ENCODE measurements around the gene PTPRN2.
"Not testable (repeated sequence)": the region's sequence is repeated elsewhere in the genome, so short reads cannot be mapped to it uniquely, and the experiment has no call there.

PTPRN2 gene

GRCh38 chr7:158406801-158407200 lies 180.8 kb downstream of the PTPRN2 start:
- Mint-ChIP-seq H3K9me3 (peaks cover 4% of the 10 kb centered on the region), H3K27me3 (no peaks in the 10 kb centered on the region), H3K36me3 (no peaks in the 10 kb centered on the region), H3K4me3 (no peak overlapping the region), H3K4me1 (no peaks in the 10 kb centered on the region), H3K27ac (no peak overlapping the region)
- CTCF ChIA-PET, result no interaction called here
- DNase-seq, result no peak

GRCh38 chr7:158406364-158406763 lies 181.3 kb downstream of the PTPRN2 start:
- CTCF ChIA-PET, result no interaction called here
- Mint-ChIP-seq H3K27ac (no peak overlapping the region), H3K4me3 (no peak overlapping the region), H3K9me3 (peaks cover 4% of the 10 kb centered on the region), H3K27me3 (no peaks in the 10 kb centered on the region), H3K36me3 (no peaks in the 10 kb centered on the region), H3K4me1 (no peaks in the 10 kb centered on the region)
- DNase-seq, result no peak

- H3K4me3 Mint-ChIP-seq, H3K4me1 Mint-ChIP-seq, DNase-seq, H3K36me3 Mint-ChIP-seq, H3K9me3 Mint-ChIP-seq, H3K27me3 Mint-ChIP-seq, H3K27ac Mint-ChIP-seq, CTCF ChIA-PET: not testable (repeated sequence)
Measured at GRCh38 chr7:158405771-158406170, 181.9 kb downstream of the PTPRN2 start.

- no peaks in the 10 kb centered on the region for H3K4me1 Mint-ChIP-seq
- H3K27ac Mint-ChIP-seq, result no peak overlapping the region
- CTCF ChIA-PET, result no interaction called here
- peaks cover 4% of the 10 kb centered on the region for H3K9me3 Mint-ChIP-seq
- DNase-seq, result no peak
- H3K4me3 Mint-ChIP-seq, result no peak overlapping the region
- H3K36me3 Mint-ChIP-seq, result no peaks in the 10 kb centered on the region
- no peaks in the 10 kb centered on the region for H3K27me3 Mint-ChIP-seq
Measured at GRCh38 chr7:158405324-158405723, 182.3 kb downstream of the PTPRN2 start.

GRCh38 chr7:158404031-158404761 lies 183.4 kb downstream of the PTPRN2 start:
- Mint-ChIP-seq H3K27me3 (no peaks in the 10 kb centered on the region), H3K4me1 (no peaks in the 10 kb centered on the region), H3K4me3 (no peak overlapping the region), H3K36me3 (no peaks in the 10 kb centered on the region), H3K27ac (no peak overlapping the region), H3K9me3 (peaks cover 5% of the 10 kb centered on the region)
- no peak for DNase-seq
- CTCF ChIA-PET, result no interaction called here

- Mint-ChIP-seq H3K36me3 (no peaks in the 10 kb centered on the region), H3K27ac (no peak overlapping the region), H3K4me1 (no peaks in the 10 kb centered on the region), H3K9me3 (peaks cover 12% of the 10 kb centered on the region), H3K27me3 (no peaks in the 10 kb centered on the region), H3K4me3 (no peak overlapping the region)
- CTCF ChIA-PET, result no interaction called here
- DNase-seq, result no peak
Measured at GRCh38 chr7:158403013-158403821, 184.4 kb downstream of the PTPRN2 start.

GRCh38 chr7:158402471-158402870 lies 185.2 kb downstream of the PTPRN2 start:
- CTCF ChIA-PET, result no interaction called here
- DNase-seq, result no peak
- Mint-ChIP-seq H3K27me3 (no peaks in the 10 kb centered on the region), H3K36me3 (no peaks in the 10 kb centered on the region), H3K4me1 (no peaks in the 10 kb centered on the region), H3K27ac (no peak overlapping the region), H3K4me3 (no peak overlapping the region), H3K9me3 (peaks cover 14% of the 10 kb centered on the region)

GRCh38 chr7:158401826-158402225 lies 185.8 kb downstream of the PTPRN2 start:
- H3K36me3 Mint-ChIP-seq, result no peaks in the 10 kb centered on the region
- no peak overlapping the region for H3K27ac Mint-ChIP-seq
- CTCF ChIA-PET, result no interaction called here
- H3K4me1 Mint-ChIP-seq, result no peaks in the 10 kb centered on the region
- peaks cover 14% of the 10 kb centered on the region for H3K9me3 Mint-ChIP-seq
- DNase-seq, result no peak
- H3K4me3 Mint-ChIP-seq, result no peak overlapping the region
- H3K27me3 Mint-ChIP-seq, result no peaks in the 10 kb centered on the region

- CTCF ChIA-PET, result no interaction called here
- no peak for DNase-seq
- Mint-ChIP-seq H3K27ac (no peak overlapping the region), H3K4me3 (no peak overlapping the region), H3K27me3 (no peaks in the 10 kb centered on the region), H3K4me1 (no peaks in the 10 kb centered on the region), H3K9me3 (peaks cover 10% of the 10 kb centered on the region), H3K36me3 (no peaks in the 10 kb centered on the region)
Measured at GRCh38 chr7:158401295-158401694, 186.3 kb downstream of the PTPRN2 start.

GRCh38 chr7:158400601-158401225 lies 186.9 kb downstream of the PTPRN2 start:
- Mint-ChIP-seq H3K4me1 (no peaks in the 10 kb centered on the region), H3K4me3 (no peak overlapping the region), H3K9me3 (peaks cover 10% of the 10 kb centered on the region), H3K27ac (no peak overlapping the region), H3K36me3 (no peaks in the 10 kb centered on the region), H3K27me3 (no peaks in the 10 kb centered on the region)
- DNase-seq, result no peak
- CTCF ChIA-PET, result no interaction called here

GRCh38 chr7:158399762-158400161 lies 187.9 kb downstream of the PTPRN2 start:
- H3K36me3 Mint-ChIP-seq, result no peaks in the 10 kb centered on the region
- H3K9me3 Mint-ChIP-seq, result peaks cover 10% of the 10 kb centered on the region
- H3K4me1 Mint-ChIP-seq, result no peaks in the 10 kb centered on the region
- DNase-seq, result no peak
- no peak overlapping the region for H3K27ac Mint-ChIP-seq
- CTCF ChIA-PET, result no interaction called here
- no peaks in the 10 kb centered on the region for H3K27me3 Mint-ChIP-seq
- H3K4me3 Mint-ChIP-seq, result no peak overlapping the region

- no peaks in the 10 kb centered on the region for H3K4me1 Mint-ChIP-seq
- H3K36me3 Mint-ChIP-seq, result no peaks in the 10 kb centered on the region
- no peak overlapping the region for H3K4me3 Mint-ChIP-seq
- no peak for DNase-seq
- no peaks in the 10 kb centered on the region for H3K27me3 Mint-ChIP-seq
- H3K27ac Mint-ChIP-seq, result no peak overlapping the region
- H3K9me3 Mint-ChIP-seq, result peaks cover 12% of the 10 kb centered on the region
- CTCF ChIA-PET, result no interaction called here
Measured at GRCh38 chr7:158398750-158399149, 188.9 kb downstream of the PTPRN2 start.

GRCh38 chr7:158397885-158398284 lies 189.7 kb downstream of the PTPRN2 start:
- no peak overlapping the region for H3K27ac Mint-ChIP-seq
- H3K36me3 Mint-ChIP-seq, result no peaks in the 10 kb centered on the region
- no peak for DNase-seq

GRCh38 chr7:158396982-158397862 lies 190.4 kb downstream of the PTPRN2 start:
- H3K27me3 Mint-ChIP-seq, result no peaks in the 10 kb centered on the region
- CTCF ChIA-PET, result interaction anchor here (1.1 kb wide), 1 partner anchor 12 kb away, joined by 3 read pairs; no protein-coding TSS in a partner anchor
- H3K27ac Mint-ChIP-seq, result no peak overlapping the region
- no peaks in the 10 kb centered on the region for H3K4me1 Mint-ChIP-seq
- no peak overlapping the region for H3K4me3 Mint-ChIP-seq
- H3K9me3 Mint-ChIP-seq, result peaks cover 12% of the 10 kb centered on the region
- no peaks in the 10 kb centered on the region for H3K36me3 Mint-ChIP-seq
- DNase-seq, result no peak

More at GRCh38 chr7:158397885-158398284, 189.7 kb downstream of the PTPRN2 start:
- Mint-ChIP-seq H3K27me3 (no peaks in the 10 kb centered on the region), H3K9me3 (peaks cover 12% of the 10 kb centered on the region), H3K4me1 (no peaks in the 10 kb centered on the region), H3K4me3 (no peak overlapping the region)
- CTCF ChIA-PET, result interaction anchor here (1.1 kb wide), 1 partner anchor 11 kb away, joined by 3 read pairs; no protein-coding TSS in a partner anchor

Data from activated naive CD4-positive, alpha-beta T cell treated with anti-CD3 and anti-CD28 coated beads, Interleukin-2, amount 10 ng/mL, durations not matched to agents 7 days and 5 days (primary cell).